ENCODE measurements around the gene KRT37. TPM values are rescaled to one million over a fixed set of nuclear protein-coding genes. Genes with fewer than 3 reads are reported as not detected.

Gene KRT37
- polyA plus RNA-seq, 3 donors: not detected

GRCh38 chr17:41457676-41458075 lies 33.3 kb upstream of the KRT37 start:
- Mint-ChIP-seq H3K4me1 (no peaks in the 10 kb centered on the region), H3K27ac (no peak overlapping the region), H3K4me3 (no peak overlapping the region), H3K9me3 (no peaks in the 10 kb centered on the region), H3K36me3 (no peaks in the 10 kb centered on the region), H3K27me3 (ENCODE audit: low read depth in 3 of 3) (peaks cover 0 to 5% (median 3%) of the 10 kb centered on the region in 3 donors)
- Histone ChIP-seq H3K79me2 (ENCODE audit: insufficient read depth, low read length) (no peaks in the 10 kb centered on the region), H3K4me3 (replicated peaks in 1 of 3; ENCODE audit: low read depth in 2 of 3, low read length in 3 of 3) (no peak overlapping the region), H3K4me1 (ENCODE audit: control insufficient read depth in 1 of 2, insufficient read depth in 2 of 2, low read length in 2 of 2) (no peaks in the 10 kb centered on the region), H2AFZ (ENCODE audit: insufficient read depth, low read depth, low read length, poor library complexity, severe bottlenecking) (no peak overlapping the region), H3K4me2 (replicated peaks; ENCODE audit: extremely low read depth, low read length, poor library complexity, severe bottlenecking) (no peak overlapping the region), H3K27ac (ENCODE audit: low read depth in 1 of 2, low read length in 2 of 2) (no peak overlapping the region), H3K9me3 (replicated peaks in 1 of 2; ENCODE audit: control insufficient read depth in 1 of 2, insufficient read depth in 1 of 2, low read length in 2 of 2) (no peaks in the 10 kb centered on the region), H4K20me1 (ENCODE audit: insufficient read depth, low read length) (no peaks in the 10 kb centered on the region), H3K36me3 (replicated peaks in 1 of 2; ENCODE audit: control insufficient read depth in 1 of 2, insufficient read depth in 2 of 2, low read length in 2 of 2) (no peaks in the 10 kb centered on the region), H3K27me3 (ENCODE audit: control insufficient read depth in 2 of 2, insufficient read depth in 2 of 2, low read length in 2 of 2) (no peaks in the 10 kb centered on the region), H3K9ac (ENCODE audit: insufficient read depth, low read length, poor library complexity, severe bottlenecking) (no peak overlapping the region)
- WGBS (ENCODE audit: insufficient coverage): 92% methylated on average over 2 of the region's 4 CpGs
- no peak for DNase-seq
- intact Hi-C loops (cut with micrococcal nuclease): no loop called here
- TF ChIP-seq, protein P1, sequence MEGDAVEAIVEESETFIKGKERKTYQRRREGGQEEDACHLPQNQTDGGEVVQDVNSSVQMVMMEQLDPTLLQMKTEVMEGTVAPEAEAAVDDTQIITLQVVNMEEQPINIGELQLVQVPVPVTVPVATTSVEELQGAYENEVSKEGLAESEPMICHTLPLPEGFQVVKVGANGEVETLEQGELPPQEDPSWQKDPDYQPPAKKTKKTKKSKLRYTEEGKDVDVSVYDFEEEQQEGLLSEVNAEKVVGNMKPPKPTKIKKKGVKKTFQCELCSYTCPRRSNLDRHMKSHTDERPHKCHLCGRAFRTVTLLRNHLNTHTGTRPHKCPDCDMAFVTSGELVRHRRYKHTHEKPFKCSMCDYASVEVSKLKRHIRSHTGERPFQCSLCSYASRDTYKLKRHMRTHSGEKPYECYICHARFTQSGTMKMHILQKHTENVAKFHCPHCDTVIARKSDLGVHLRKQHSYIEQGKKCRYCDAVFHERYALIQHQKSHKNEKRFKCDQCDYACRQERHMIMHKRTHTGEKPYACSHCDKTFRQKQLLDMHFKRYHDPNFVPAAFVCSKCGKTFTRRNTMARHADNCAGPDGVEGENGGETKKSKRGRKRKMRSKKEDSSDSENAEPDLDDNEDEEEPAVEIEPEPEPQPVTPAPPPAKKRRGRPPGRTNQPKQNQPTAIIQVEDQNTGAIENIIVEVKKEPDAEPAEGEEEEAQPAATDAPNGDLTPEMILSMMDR (IDR thresholded peaks at IDR 0.05): no peak

DNA sequence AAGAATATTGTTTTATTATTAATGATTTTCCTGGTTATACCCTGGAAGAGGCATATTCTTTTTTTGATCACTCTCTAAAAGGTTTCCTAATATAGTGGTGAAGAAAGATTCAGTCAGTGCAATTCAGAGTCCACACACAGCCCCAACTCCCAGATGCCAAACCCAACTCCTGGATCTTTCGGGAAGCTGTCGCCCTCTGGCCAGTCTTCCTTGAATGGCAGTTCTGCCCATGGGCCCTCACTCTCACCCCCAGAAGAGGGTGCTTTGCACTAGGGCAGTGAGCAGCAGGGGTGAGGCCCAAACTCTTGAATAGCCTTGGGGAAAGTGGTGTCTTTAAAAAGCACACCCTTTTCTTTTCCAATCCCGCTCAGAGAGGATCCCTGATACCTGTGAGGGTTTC lies 31.8 kb upstream of the KRT37 start:
- Histone ChIP-seq H3K27ac (ENCODE audit: low read depth in 1 of 2, low read length in 2 of 2) (no peak overlapping the region), H3K27me3 (ENCODE audit: control insufficient read depth in 2 of 2, insufficient read depth in 2 of 2, low read length in 2 of 2) (no peaks in the 10 kb centered on the region), H3K9ac (ENCODE audit: insufficient read depth, low read length, poor library complexity, severe bottlenecking) (no peak overlapping the region), H3K79me2 (ENCODE audit: insufficient read depth, low read length) (no peaks in the 10 kb centered on the region), H2AFZ (ENCODE audit: insufficient read depth, low read depth, low read length, poor library complexity, severe bottlenecking) (no peak overlapping the region), H3K36me3 (replicated peaks in 1 of 2; ENCODE audit: control insufficient read depth in 1 of 2, insufficient read depth in 2 of 2, low read length in 2 of 2) (no peaks in the 10 kb centered on the region), H3K4me2 (replicated peaks; ENCODE audit: extremely low read depth, low read length, poor library complexity, severe bottlenecking) (no peak overlapping the region), H4K20me1 (ENCODE audit: insufficient read depth, low read length) (no peaks in the 10 kb centered on the region), H3K9me3 (replicated peaks in 1 of 2; ENCODE audit: control insufficient read depth in 1 of 2, insufficient read depth in 1 of 2, low read length in 2 of 2) (no peaks in the 10 kb centered on the region), H3K4me3 (replicated peaks in 1 of 3; ENCODE audit: low read depth in 2 of 3, low read length in 3 of 3) (no peak overlapping the region), H3K4me1 (ENCODE audit: control insufficient read depth in 1 of 2, insufficient read depth in 2 of 2, low read length in 2 of 2) (no peaks in the 10 kb centered on the region)
- no peak overlapping the region for H3K4me3 Mint-ChIP-seq
- peaks cover 0 to 2% (median 0%) of the 10 kb centered on the region in 7 donors for H3K9me3 Mint-ChIP-seq
- DNase-seq: no peak
- no peak overlapping the region for H3K27ac Mint-ChIP-seq
- H3K36me3 Mint-ChIP-seq: no peaks in the 10 kb centered on the region
- WGBS (ENCODE audit: insufficient coverage): no CpG with 5 or more reads among the region's 3 CpGs
- H3K27me3 Mint-ChIP-seq (ENCODE audit: low read depth in 3 of 3): peaks cover 0 to 3% (median 3%) of the 10 kb centered on the region in 3 donors
- intact Hi-C loops (cut with micrococcal nuclease): no loop called here
- TF ChIP-seq, protein P1 (IDR thresholded peaks at IDR 0.05): no peak
- peaks cover 3% of the 10 kb centered on the region for H3K4me1 Mint-ChIP-seq
